OCI-LY1 (cell line): Measurements from ENCODE around the gene SENP2.

Source experiments
- EZH2 ChIP-seq: fragments of 200-600 bp; sonication (generic), shearing (Covaris generic); IDR thresholded peaks from 2 replicates; pipeline ENCODE4 v1.8.0; 2017; ENCODE audit warnings: borderline replicate concordance, mixed run types, mild to moderate bottlenecking, antibody characterized with exemption, low read length, moderate library complexity, mixed read lengths
- TF ChIP-seq, protein P1 (sequence below): fragments of 200-600 bp; sonication (generic), shearing (Covaris generic); IDR thresholded peaks from 2 replicates; pipeline ENCODE4 v1.5.1; 2017; ENCODE audit warnings: mild to moderate bottlenecking, antibody characterized with exemption, low read length, moderate library complexity, mixed read lengths

DNA sequence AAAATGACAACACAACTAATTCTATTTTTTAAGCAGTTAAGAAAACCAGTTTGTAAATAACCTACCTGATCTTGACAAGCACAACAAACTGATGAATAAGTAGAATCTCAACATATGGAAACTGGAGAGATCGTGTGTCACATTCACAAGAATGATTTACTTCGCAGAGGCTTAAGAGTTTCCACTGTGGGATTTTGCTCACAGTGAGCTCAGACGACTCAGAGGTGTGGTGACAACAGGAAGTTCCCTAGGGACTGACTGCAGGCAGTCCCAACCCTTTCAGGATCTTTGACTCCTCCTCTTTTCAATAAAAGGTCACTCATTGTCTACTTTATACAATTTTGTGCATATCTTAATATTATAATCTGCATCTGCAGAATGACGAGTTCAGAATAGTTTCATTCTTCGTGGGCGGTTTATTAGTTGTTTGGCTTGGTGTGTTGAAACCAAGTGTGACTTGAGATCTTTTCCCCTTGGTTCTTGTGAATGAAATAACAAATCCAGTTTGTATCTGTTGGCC is 33.7 kb upstream of the SENP2 start, which contains the start of gene LIPH:
- TF ChIP-seq, protein P1, sequence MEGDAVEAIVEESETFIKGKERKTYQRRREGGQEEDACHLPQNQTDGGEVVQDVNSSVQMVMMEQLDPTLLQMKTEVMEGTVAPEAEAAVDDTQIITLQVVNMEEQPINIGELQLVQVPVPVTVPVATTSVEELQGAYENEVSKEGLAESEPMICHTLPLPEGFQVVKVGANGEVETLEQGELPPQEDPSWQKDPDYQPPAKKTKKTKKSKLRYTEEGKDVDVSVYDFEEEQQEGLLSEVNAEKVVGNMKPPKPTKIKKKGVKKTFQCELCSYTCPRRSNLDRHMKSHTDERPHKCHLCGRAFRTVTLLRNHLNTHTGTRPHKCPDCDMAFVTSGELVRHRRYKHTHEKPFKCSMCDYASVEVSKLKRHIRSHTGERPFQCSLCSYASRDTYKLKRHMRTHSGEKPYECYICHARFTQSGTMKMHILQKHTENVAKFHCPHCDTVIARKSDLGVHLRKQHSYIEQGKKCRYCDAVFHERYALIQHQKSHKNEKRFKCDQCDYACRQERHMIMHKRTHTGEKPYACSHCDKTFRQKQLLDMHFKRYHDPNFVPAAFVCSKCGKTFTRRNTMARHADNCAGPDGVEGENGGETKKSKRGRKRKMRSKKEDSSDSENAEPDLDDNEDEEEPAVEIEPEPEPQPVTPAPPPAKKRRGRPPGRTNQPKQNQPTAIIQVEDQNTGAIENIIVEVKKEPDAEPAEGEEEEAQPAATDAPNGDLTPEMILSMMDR: no peak
- no peak for TF ChIP-seq EZH2
